Nephron progenitor cell (in vitro differentiated cells): Measurements from ENCODE around the gene MTTP.

Experiments
- DNase-seq: peaks from one replicate; pipeline ENCODE4 v3.0.0; 2021
- H3K27ac Mint-ChIP-seq: 2 replicates; pipeline ENCODE4 v1.8.0; 2021; ENCODE audit warnings: mild to moderate bottlenecking, moderate library complexity, mixed read lengths
- H3K27me3 Mint-ChIP-seq: 2 replicates; pipeline ENCODE4 v1.8.0; 2021; ENCODE audit warnings: mild to moderate bottlenecking, low read depth, mixed read lengths; ENCODE audit not compliant: poor library complexity
- H3K36me3 Mint-ChIP-seq: 2 replicates; pipeline ENCODE4 v1.8.0; 2021; ENCODE audit warnings: low read depth, mixed read lengths
- H3K4me1 Mint-ChIP-seq: 2 replicates; pipeline ENCODE4 v1.8.0; 2021; ENCODE audit warnings: mixed read lengths
- H3K4me3 Mint-ChIP-seq: 2 replicates; pipeline ENCODE4 v1.8.0; 2021; ENCODE audit warnings: mild to moderate bottlenecking, moderate library complexity, mixed read lengths
- H3K9me3 Mint-ChIP-seq: 2 replicates; pipeline ENCODE4 v1.8.0; 2021; ENCODE audit warnings: mild to moderate bottlenecking, moderate library complexity, mixed read lengths
- CTCF ChIP-seq: fragments of 200-600 bp; sonication (generic); IDR thresholded peaks from 2 replicates; pipeline ENCODE4 v1.5.0; 2021; ENCODE audit warnings: antibody characterized with exemption

The MTTP gene

GRCh38 chr4:99657798-99658197 lies 83.2 kb downstream of the MTTP start, which contains the start of gene C4orf54:
TSS of gene C4orf54 (minus strand) at chr4:99657828. CDS start at chr4:99654648, 3,180 bp downstream.
- no peak within 1 kb of the TSS for H3K4me3 Mint-ChIP-seq
- H3K27me3 Mint-ChIP-seq = peaks cover 4% of the 10 kb centered on the region
- H3K36me3 Mint-ChIP-seq = no peaks in the 10 kb centered on the region
- DNase-seq = no peak
- H3K9me3 Mint-ChIP-seq = peaks cover 4% of the 10 kb centered on the region
- H3K27ac Mint-ChIP-seq = no peak within 1 kb of the TSS
- TF ChIP-seq CTCF = no peak
- H3K4me1 Mint-ChIP-seq = peaks cover 37% of the 10 kb centered on the region

GRCh38 chr4:99658666-99659065 lies 84.0 kb downstream of the MTTP start:
- no peaks in the 10 kb centered on the region for H3K36me3 Mint-ChIP-seq
- TF ChIP-seq CTCF = no peak
- peaks cover 42% of the 10 kb centered on the region for H3K4me1 Mint-ChIP-seq
- H3K9me3 Mint-ChIP-seq = peaks cover 4% of the 10 kb centered on the region
- DNase-seq = no peak
- H3K27me3 Mint-ChIP-seq = peaks cover 4% of the 10 kb centered on the region
- H3K4me3 Mint-ChIP-seq = no peak overlapping the region
- H3K27ac Mint-ChIP-seq = no peak overlapping the region

- H3K9me3 Mint-ChIP-seq = no peaks in the 10 kb centered on the region
- no peak overlapping the region for H3K4me3 Mint-ChIP-seq
- peaks cover 42% of the 10 kb centered on the region for H3K4me1 Mint-ChIP-seq
- no peaks in the 10 kb centered on the region for H3K36me3 Mint-ChIP-seq
- no peak overlapping the region for H3K27ac Mint-ChIP-seq
- TF ChIP-seq CTCF = no peak
- DNase-seq = no peak
- H3K27me3 Mint-ChIP-seq = peaks cover 4% of the 10 kb centered on the region
These were observed 87.3 kb downstream of the MTTP start for GRCh38 chr4:99661907-99662306.

GRCh38 chr4:99664716-99665115 lies 90.1 kb downstream of the MTTP start:
- H3K4me3 Mint-ChIP-seq = no peak overlapping the region
- no peaks in the 10 kb centered on the region for H3K27me3 Mint-ChIP-seq
- H3K27ac Mint-ChIP-seq = peak overlapping the region; percentile 73
- peak; percentile 15 for DNase-seq
- H3K36me3 Mint-ChIP-seq = no peaks in the 10 kb centered on the region
- peaks cover 28% of the 10 kb centered on the region for H3K4me1 Mint-ChIP-seq
- H3K9me3 Mint-ChIP-seq = no peaks in the 10 kb centered on the region
- no peak for TF ChIP-seq CTCF

- H3K4me1 Mint-ChIP-seq = peaks cover 28% of the 10 kb centered on the region
- H3K9me3 Mint-ChIP-seq = peaks cover 7% of the 10 kb centered on the region
- H3K27ac Mint-ChIP-seq = no peak overlapping the region
- H3K27me3 Mint-ChIP-seq = peaks cover 2% of the 10 kb centered on the region
- DNase-seq = no peak
- no peaks in the 10 kb centered on the region for H3K36me3 Mint-ChIP-seq
- TF ChIP-seq CTCF = no peak
- no peak overlapping the region for H3K4me3 Mint-ChIP-seq
These were observed 91.4 kb downstream of the MTTP start for GRCh38 chr4:99665983-99666382.

GRCh38 chr4:99668472-99668871 lies 93.8 kb downstream of the MTTP start:
- H3K27me3 Mint-ChIP-seq = peaks cover 2% of the 10 kb centered on the region
- TF ChIP-seq CTCF = no peak
- peaks cover 22% of the 10 kb centered on the region for H3K4me1 Mint-ChIP-seq
- peaks cover 14% of the 10 kb centered on the region for H3K36me3 Mint-ChIP-seq
- DNase-seq = no peak
- no peak overlapping the region for H3K4me3 Mint-ChIP-seq
- H3K27ac Mint-ChIP-seq = peak overlapping the region; percentile 46
- H3K9me3 Mint-ChIP-seq = peaks cover 30% of the 10 kb centered on the region
